Heart left ventricle (tissue), 13 donors: ENCODE data around the gene C17orf67.

Experiments
- CTCF ChIP-seq, 12 donors: fragments of 200-600 bp; sonication (generic) in 4 of 12; IDR thresholded peaks; one replicate each; pipeline versions ENCODE4 v1.5.0 to v1.8.0; 2018 to 2022; ENCODE audit warnings: antibody characterized with exemption in 12 of 12, mild to moderate bottlenecking in 5 of 12
- POLR2A ChIP-seq, 2 donors: fragments of 450-650 bp; IDR thresholded peaks; one replicate each; pipeline ENCODE4 v1.6.1; 2017; ENCODE audit warnings: antibody characterized with exemption in 2 of 2, mild to moderate bottlenecking in 2 of 2, moderate library complexity in 2 of 2
- donor health status: ischemic (EF 13 %, LVEDD 7.1; RV severe dilation, severe dysfunction).
- donor health status: DM: no; HTN: yes; CAD: no.
- donor health status: DM: no; HTN: no; CAD: no.
- donor health status: ischemic (EF 25% LVEDD 6.9; RV normal size, moderate dysfunction).
- donor health status: ischemic (EF 25% LVEDD 5.7; RV mildly dilated, moderate dysfunction).
- donor health status: ischemic (EF 35%, LVEDD 5.7; RV mildly dilated, moderate dysfunction).
- donor health status: nonischemic (EF 11% LVEDD 7.7; RV severe dilation, severe dysfunction).
- donor health status: DM: yes; HTN: yes; CAD: no.
- donor health status: PGD.
- donor health status: ischemic (EF 29% LVEDD 5.4; RV normal size, mild dysfunction).
- donor health status: nonischemic (EF 23%, LVEDD 6.1; RV moderate dilation, normal function).

DNA sequence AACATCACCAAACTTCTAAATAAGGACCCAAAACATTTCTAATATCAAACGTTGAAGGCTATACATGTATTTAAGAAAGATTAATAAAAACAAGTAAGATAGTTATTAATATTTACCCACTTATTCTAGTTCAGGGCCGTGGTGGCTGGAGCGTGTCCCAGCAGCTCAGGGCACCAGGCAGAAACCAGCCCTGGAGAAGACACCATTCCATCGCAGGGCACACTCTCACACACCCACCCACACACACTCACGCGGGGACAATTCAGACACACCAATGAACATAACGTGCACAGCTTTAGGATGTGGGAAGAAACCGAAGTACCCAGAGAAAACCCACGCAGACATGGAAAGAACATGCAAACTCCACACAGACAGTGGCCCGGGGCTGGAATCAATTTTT is 13.5 kb downstream of the C17orf67 start:
- TF ChIP-seq CTCF (IDR thresholded peaks at IDR 0.05) (no peak), POLR2A (IDR thresholded peaks at IDR 0.05) (no peak)
